NCI-H1105 (cell line): ENCODE results near the gene CD3E.
A peak's percentile ranks its signal among the peaks of the same experiment; 100 is the strongest.

Experiments
- DNase-seq: peaks from one replicate; lab custom pipeline; 2025; lab: John Stamatoyannopoulos, UW

Gene CD3E

GRCh38 chr11:118304568-118305248 is at the start of gene CD3E:
CD3E (plus strand) TSS chr11:118304730; CDS start chr11:118304953, 223 bp downstream.
- no peak for DNase-seq

DNA sequence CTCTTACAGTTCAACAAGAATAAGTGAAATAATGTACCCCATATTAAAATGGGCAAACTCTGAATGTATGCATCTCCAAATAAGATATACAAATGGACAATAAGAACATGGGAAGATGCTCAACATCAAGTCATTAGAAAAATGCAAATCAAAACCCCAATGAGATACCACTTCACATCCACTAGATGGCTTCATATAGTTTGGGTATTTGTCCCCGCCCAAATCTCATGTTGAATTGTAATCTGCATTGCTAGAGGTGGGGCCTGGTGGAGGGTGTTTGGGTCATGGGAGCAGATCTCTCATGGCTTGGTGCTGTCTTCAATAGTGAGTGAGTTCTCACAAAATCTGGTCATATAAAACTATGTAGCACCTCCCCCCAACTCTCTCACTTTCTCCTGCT is 46.1 kb upstream of the CD3E start:
- DNase-seq, result no peak

- no peak for DNase-seq
Measured at GRCh38 chr11:118259138-118259537, 45.4 kb upstream of the CD3E start.

DNA sequence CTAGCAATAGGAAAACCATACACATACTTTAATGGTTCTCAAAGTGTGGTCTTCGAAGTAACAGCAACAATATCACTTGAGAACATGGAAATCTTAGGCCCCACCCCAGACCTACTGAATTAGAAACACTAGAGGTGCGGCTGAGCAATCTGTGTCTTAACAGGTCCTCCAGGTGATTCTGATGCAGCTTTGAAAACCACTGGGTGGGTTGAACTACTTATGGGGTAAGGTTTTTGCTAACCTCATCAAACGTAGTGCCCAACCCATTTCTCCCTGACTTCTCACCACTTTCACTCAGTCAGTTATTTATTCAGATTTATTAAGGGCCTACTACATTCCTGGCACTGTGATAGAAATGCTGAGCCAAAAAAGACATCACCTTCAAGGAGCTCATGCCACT is 44.2 kb upstream of the CD3E start:
- DNase-seq, result no peak

DNA sequence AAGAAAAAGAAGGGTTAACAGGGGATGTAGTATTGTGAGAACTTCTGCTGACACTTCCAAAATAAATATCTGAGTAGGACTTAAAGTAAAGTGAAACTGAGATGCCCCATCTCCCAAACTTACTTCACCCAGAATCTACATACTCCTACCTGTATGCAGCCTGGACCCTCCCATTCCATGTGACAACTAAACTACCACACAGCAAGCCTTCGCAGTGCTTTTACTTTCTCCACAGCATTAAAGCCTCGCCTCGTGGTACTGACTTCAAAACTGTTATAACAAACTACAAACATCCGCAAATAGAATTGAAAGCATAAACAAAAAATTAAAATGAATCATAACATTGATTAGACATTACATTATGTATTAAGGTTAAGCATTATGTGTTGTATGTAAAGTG is 41.4 kb upstream of the CD3E start:
- no peak for DNase-seq

GRCh38 chr11:118263695-118264568 is 40.6 kb upstream of the CD3E start, which contains the start of gene MPZL2:
MPZL2 (minus strand) TSS chr11:118264297; CDS start chr11:118264153, 144 bp downstream.
- DNase-seq, result peak; percentile 19

DNA sequence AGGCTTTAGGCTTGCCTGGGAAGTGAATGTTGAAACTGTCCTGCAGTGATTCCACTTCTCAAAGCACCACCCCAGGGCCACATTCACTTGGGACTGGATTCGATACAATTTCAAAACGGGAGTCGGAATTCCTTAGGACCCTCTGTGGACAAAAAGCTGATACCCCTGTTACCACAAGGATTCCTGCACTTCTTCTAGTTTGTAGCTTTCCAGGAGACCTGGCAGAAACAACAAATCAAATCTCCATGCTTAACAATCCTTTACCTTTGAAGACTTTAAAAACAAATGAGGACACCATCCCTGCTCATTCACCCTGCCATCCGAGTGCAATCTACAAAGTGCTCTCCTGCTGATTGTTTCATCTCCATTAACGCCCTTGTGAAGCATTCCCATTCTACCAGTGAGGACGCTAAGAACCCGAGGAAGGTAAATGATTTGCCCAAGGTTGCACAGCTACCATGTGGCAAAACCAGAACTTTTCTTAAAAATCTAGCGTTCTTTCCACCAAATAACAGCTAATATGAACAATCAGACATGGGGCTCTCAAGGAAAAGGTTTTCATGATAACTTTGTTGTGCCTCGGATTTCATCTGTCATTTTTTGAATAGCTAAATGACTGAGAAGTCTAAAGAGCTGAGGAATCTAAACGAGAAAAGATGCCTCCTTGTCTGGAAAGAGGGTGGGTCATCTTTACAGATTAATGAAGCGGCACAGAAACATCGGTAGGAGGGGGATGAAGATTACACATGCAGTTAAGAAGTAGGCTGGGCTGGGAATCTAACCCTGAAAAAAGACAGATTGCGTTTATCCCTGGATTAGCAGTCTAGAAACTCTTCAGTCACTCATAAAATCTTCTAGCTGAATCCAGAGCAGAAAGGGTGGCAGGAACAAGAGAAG is 39.7 kb upstream of the CD3E start:
- no peak for DNase-seq

DNA sequence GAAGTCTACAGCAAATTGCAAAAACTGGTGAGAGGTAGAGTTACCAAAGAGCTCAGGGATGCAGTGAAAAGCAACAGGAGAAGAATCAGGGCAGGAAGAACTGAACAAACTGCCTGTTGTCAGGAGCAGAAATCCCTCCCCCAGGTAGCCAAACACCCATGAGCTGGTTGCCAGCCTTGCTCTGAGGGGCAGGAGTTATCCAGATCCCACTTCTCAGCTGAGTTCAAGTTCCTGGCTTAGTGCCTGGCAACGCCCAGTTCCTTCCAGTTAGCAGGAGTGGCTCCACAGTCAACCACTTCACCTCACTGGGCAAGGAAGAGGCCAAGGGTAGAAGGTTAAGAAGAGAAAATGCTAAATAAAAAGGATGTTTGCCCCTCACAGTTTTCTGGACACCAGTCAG is 38.6 kb upstream of the CD3E start:
- no peak for DNase-seq

GRCh38 chr11:118267486-118267885 is 37.0 kb upstream of the CD3E start:
- peak; percentile 28 for DNase-seq

DNA sequence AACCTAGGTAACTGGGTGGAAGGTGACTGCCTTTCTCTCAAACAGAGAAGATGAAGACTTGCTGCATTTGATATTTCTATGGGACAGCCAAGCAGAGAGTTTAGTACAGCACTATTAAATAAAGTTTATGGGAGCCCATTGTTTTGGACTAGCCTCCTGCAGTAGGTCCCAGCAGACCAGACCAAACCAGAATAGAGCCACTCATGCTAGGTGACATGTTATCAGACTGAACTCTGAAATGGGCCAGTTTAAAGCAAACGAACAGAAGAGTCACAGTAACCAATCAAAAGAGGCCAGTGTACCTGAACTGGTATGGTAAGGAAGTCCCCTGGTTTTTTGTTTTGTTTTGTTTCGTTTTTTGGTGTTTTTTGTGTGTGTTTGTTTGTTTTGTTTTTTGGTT is 32.5 kb upstream of the CD3E start:
- no peak for DNase-seq

GRCh38 chr11:118274186-118274585 is 30.3 kb upstream of the CD3E start:
- no peak for DNase-seq

- DNase-seq, result no peak
Measured at GRCh38 chr11:118275176-118275575, 29.4 kb upstream of the CD3E start.

DNA sequence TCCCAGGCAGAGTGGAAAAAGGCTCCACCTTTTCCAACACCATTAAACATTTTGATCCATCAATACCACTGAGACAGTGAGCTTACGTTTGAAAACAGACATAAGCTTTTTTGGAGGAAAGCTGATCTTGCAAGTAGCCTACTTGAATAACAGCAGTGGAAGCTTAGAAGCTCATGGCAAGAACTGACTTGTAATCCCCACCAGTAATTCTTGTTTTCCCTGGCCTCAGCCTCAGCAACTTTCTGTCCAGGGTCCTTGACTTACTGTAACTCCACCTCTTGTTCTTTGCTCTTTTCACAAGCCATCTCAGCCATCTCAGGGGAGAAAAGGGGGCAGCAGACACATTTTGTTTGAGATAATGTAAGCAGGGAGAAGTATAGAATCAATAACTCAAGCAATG is 28.1 kb upstream of the CD3E start:
- no peak for DNase-seq

- no peak for DNase-seq
Measured at GRCh38 chr11:118277312-118277711, 27.2 kb upstream of the CD3E start.

DNA sequence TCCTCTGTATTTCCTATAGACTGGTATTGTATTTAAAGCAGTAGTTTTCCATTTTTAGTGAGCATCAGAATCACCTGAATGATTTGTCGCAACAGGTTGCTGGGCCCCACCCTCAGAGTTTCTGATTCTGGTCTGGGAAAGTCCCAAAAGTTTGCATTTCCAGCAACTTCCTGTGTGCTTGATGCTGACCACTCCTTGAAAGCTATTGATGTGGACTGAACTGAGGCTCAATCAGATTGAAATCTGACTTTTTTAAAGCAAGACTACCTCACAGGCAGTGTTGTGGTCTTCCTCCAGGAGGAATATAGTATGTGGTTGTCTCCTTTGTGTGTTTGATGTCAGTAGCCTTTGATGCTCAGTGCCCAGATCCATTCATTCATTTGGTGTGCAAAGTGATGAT is 23.2 kb upstream of the CD3E start:
- no peak for DNase-seq

GRCh38 chr11:118282606-118283005 is 21.9 kb upstream of the CD3E start:
- DNase-seq, result no peak

- no peak for DNase-seq
Measured at GRCh38 chr11:118283037-118283636, 21.4 kb upstream of the CD3E start.

- DNase-seq, result no peak
Measured at GRCh38 chr11:118283756-118284350, 20.7 kb upstream of the CD3E start.

GRCh38 chr11:118286545-118286944 is 18.0 kb upstream of the CD3E start:
- DNase-seq, result no peak

GRCh38 chr11:118287006-118287405 is 17.5 kb upstream of the CD3E start:
- no peak for DNase-seq

DNA sequence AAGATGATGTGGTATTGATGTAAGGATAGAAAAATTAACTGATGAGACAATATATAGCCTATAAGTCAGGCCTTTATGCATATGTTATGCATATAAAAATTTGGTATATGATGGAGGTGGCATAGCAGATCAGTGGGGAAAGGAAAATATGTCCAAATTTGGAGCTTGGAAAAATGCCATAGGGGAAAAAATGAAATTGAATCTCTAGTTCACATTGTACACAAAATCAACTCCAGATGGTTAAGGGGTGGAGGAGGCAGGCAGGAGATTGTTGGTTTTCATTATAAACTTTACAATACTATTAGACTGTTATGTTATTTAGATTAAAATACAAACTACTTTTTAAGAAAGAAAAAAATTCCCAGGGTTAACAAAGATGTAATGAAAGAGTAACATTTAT is 15.1 kb upstream of the CD3E start:
- DNase-seq, result no peak
